CD4-positive, alpha-beta T cell (primary cell): ENCODE measurements around the gene FAM120A. TPM values are rescaled to one million over a fixed set of nuclear protein-coding genes. Genes with fewer than 3 reads are reported as not detected.

Experiments used
- ATAC-seq: fragments of 200-7000 bp; cut with Tn5 transposase; one replicate; pipeline ENCODE4 v1.10.0; 2022; ENCODE audit warnings: mild to moderate bottlenecking; ENCODE audit not compliant: poor library complexity
- CTCF ChIA-PET: fragments of 350-600 bp; sonication (Branson Sonifier 250); formaldehyde crosslinking; loops from one replicate; lab custom pipeline; 2021; ENCODE audit warnings: antibody characterized with exemption, inconsistent platforms; lab: Charles Lee
- POLR2A ChIA-PET: fragments of 350-600 bp; sonication (Branson Sonifier 250); formaldehyde crosslinking; loops from one replicate; lab custom pipeline; 2021; ENCODE audit warnings: antibody characterized with exemption, inconsistent platforms; lab: Charles Lee
- DNase-seq, 14 experiments: peaks; one replicate each; pipeline ENCODE4 v3.0.0-alpha.2; 2013 to 2020; ENCODE audit warnings: mixed read lengths in 2 of 14
- H3K27ac ChIP-seq, 2 donors: one replicate each; pipeline versions ENCODE4 v1.5.1 to v1.7.0; 2013; ENCODE audit warnings: low read length in 2 of 2, low read depth in 1 of 2, mild to moderate bottlenecking in 1 of 2
- H3K27me3 ChIP-seq, 2 experiments: 1 replicate in 1 of 2; 2 replicates in 1 of 2; pipeline versions ENCODE4 v1.6.1 to v1.7.0; 2013; ENCODE audit warnings: low read length in 2 of 2, control low read depth in 1 of 2, mild to moderate bottlenecking in 1 of 2, moderate library complexity in 1 of 2; ENCODE audit not compliant: insufficient read depth in 2 of 2, control insufficient read depth in 1 of 2
- H3K36me3 ChIP-seq: one replicate; pipeline ENCODE4 v1.6.1; 2013; ENCODE audit warnings: low read length, control low read depth; ENCODE audit not compliant: insufficient read depth
- H3K4me1 ChIP-seq: one replicate; pipeline ENCODE4 v1.6.1; 2013; ENCODE audit warnings: low read length, control low read depth; ENCODE audit not compliant: insufficient read depth
- H3K4me3 ChIP-seq: one replicate; pipeline ENCODE4 v1.5.1; 2013; ENCODE audit warnings: mild to moderate bottlenecking, low read length, moderate library complexity
- H3K9me3 ChIP-seq, 2 experiments: 1 replicate in 1 of 2; 2 replicates in 1 of 2; pipeline versions ENCODE4 v1.6.1 to v1.7.0; 2013; ENCODE audit warnings: low read length in 2 of 2, mild to moderate bottlenecking in 2 of 2, control low read depth in 1 of 2, moderate library complexity in 1 of 2; ENCODE audit not compliant: control insufficient read depth in 1 of 2, insufficient read depth in 1 of 2
- H3K27ac Mint-ChIP-seq: one replicate; pipeline ENCODE4 v1.8.0; 2020; ENCODE audit warnings: mixed read lengths
- H3K27me3 Mint-ChIP-seq: one replicate; pipeline ENCODE4 v1.8.0; 2021; ENCODE audit warnings: mixed read lengths
- H3K36me3 Mint-ChIP-seq: one replicate; pipeline ENCODE4 v1.8.0; 2021; ENCODE audit warnings: low read depth, mixed read lengths
- H3K4me1 Mint-ChIP-seq: one replicate; pipeline ENCODE4 v1.8.0; 2021; ENCODE audit warnings: low read depth, mixed read lengths
- H3K4me3 Mint-ChIP-seq: one replicate; pipeline ENCODE4 v1.8.0; 2020; ENCODE audit warnings: mild to moderate bottlenecking, mixed read lengths
- H3K9me3 Mint-ChIP-seq: one replicate; pipeline ENCODE4 v1.8.0; 2020; ENCODE audit warnings: mixed read lengths
- intact Hi-C, 2 experiments: fragments of 100-400 bp; cut with DNase I in 1 of 2; cut with micrococcal nuclease in 1 of 2; formaldehyde crosslinking; loops; one replicate each; pipeline versions ENCODE4 v1.15.1 to v1.9.0; 2023 to 2025; cut with DNase I, micrococcal nuclease
- total RNA-seq, 174 experiments: library from RNA in 2 of 174; stranded (reverse) in 2 of 174; gene quantifications; one replicate each; pipeline ENCODE4 v1.2.3 and lab custom pipeline; 2021 to 2026
- TF ChIP-seq, protein P1 (sequence below): fragments of 200-600 bp; IDR thresholded peaks from one replicate; pipeline ENCODE4 v1.8.0; 2022; ENCODE audit warnings: antibody characterized with exemption, mild to moderate bottlenecking

Gene FAM120A
- total RNA-seq, 2 experiments from 2014 or later = 46.5 to 51.7 TPM

DNA sequence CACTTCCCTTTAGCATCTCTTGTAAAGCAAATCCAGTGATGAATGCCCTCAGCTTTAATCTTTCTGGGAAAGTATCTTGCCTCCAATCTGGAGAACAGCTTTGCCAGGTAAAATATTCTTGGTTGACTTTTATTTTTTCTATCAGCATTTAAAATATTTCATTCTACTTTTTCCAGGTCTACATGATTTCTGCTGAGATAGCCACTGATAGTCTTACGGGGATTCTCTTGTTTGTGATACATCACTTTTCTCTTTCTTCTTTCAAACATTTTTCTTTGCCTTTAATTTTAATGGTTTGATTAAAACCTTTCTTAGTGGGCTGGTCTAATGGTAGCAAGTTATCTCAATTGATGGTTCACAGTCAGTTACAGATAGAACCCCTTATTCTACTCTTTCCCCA lies 33.9 kb upstream of the FAM120A start:
- H3K36me3 ChIP-seq = no peaks in the 10 kb centered on the region
- H3K27me3 Mint-ChIP-seq = peaks cover 35% of the 10 kb centered on the region
- intact Hi-C loops = no loop called here
- ChIA-PET CTCF (no interaction called here), POLR2A (no interaction called here)
- H3K4me3 Mint-ChIP-seq = no peak overlapping the region
- no peak overlapping the region for H3K27ac Mint-ChIP-seq
- peaks cover 19 to 35% of the 10 kb centered on the region in 2 experiments for H3K9me3 ChIP-seq
- TF ChIP-seq, protein P1, sequence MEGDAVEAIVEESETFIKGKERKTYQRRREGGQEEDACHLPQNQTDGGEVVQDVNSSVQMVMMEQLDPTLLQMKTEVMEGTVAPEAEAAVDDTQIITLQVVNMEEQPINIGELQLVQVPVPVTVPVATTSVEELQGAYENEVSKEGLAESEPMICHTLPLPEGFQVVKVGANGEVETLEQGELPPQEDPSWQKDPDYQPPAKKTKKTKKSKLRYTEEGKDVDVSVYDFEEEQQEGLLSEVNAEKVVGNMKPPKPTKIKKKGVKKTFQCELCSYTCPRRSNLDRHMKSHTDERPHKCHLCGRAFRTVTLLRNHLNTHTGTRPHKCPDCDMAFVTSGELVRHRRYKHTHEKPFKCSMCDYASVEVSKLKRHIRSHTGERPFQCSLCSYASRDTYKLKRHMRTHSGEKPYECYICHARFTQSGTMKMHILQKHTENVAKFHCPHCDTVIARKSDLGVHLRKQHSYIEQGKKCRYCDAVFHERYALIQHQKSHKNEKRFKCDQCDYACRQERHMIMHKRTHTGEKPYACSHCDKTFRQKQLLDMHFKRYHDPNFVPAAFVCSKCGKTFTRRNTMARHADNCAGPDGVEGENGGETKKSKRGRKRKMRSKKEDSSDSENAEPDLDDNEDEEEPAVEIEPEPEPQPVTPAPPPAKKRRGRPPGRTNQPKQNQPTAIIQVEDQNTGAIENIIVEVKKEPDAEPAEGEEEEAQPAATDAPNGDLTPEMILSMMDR = no peak
- no peak overlapping the region for H3K4me3 ChIP-seq
- H3K9me3 Mint-ChIP-seq = peaks cover 8% of the 10 kb centered on the region
- H3K36me3 Mint-ChIP-seq = peaks cover 13% of the 10 kb centered on the region
- H3K27ac ChIP-seq = no peak overlapping the region
- H3K4me1 ChIP-seq = no peaks in the 10 kb centered on the region
- no peaks in the 10 kb centered on the region for H3K4me1 Mint-ChIP-seq
- ATAC-seq = no peak
- H3K27me3 ChIP-seq = peaks cover 12 to 14% of the 10 kb centered on the region in 2 experiments
- DNase-seq = no peak

GRCh38 chr9:93419023-93419422 lies 32.5 kb upstream of the FAM120A start:
- TF ChIP-seq, protein P1 = no peak
- Histone ChIP-seq H3K4me1 (no peaks in the 10 kb centered on the region), H3K27me3 (peaks cover 14 to 19% of the 10 kb centered on the region in 2 experiments), H3K9me3 (peaks cover 19 to 35% of the 10 kb centered on the region in 2 experiments), H3K36me3 (no peaks in the 10 kb centered on the region), H3K27ac (no peak overlapping the region), H3K4me3 (no peak overlapping the region)
- Mint-ChIP-seq H3K4me3 (no peak overlapping the region), H3K4me1 (no peaks in the 10 kb centered on the region), H3K27me3 (peaks cover 26% of the 10 kb centered on the region), H3K36me3 (peaks cover 13% of the 10 kb centered on the region), H3K9me3 (peaks cover 8% of the 10 kb centered on the region), H3K27ac (no peak overlapping the region)
- intact Hi-C loops = no loop called here
- ChIA-PET CTCF (interaction anchor here (0.7 kb wide), 1 partner anchor 23 kb away, joined by 3 read pairs; no protein-coding TSS in a partner anchor), POLR2A (no interaction called here)
- no peak for DNase-seq
- ATAC-seq = no peak

- Mint-ChIP-seq H3K4me3 (no peak overlapping the region), H3K36me3 (peaks cover 8% of the 10 kb centered on the region), H3K4me1 (no peaks in the 10 kb centered on the region), H3K9me3 (peaks cover 6% of the 10 kb centered on the region), H3K27me3 (peaks cover 7% of the 10 kb centered on the region), H3K27ac (no peak overlapping the region)
- intact Hi-C loops = no loop called here
- POLR2A ChIA-PET = no interaction called here
- CTCF ChIA-PET = no interaction called here
- no peaks in the 10 kb centered on the region for H3K36me3 ChIP-seq
- DNase-seq (no peak), ATAC-seq (no peak)
- H3K4me3 ChIP-seq = no peak overlapping the region
- no peak overlapping the region for H3K27ac ChIP-seq
- peaks cover 14 to 21% of the 10 kb centered on the region in 2 experiments for H3K9me3 ChIP-seq
- TF ChIP-seq, protein P1 = no peak
- H3K4me1 ChIP-seq = no peaks in the 10 kb centered on the region
- peaks cover 0 to 6% of the 10 kb centered on the region in 2 experiments for H3K27me3 ChIP-seq
Observed at GRCh38 chr9:93422977-93423616, 28.4 kb upstream of the FAM120A start.
